H9 (cell line): ENCODE data around the gene SPSB2. TPM values are rescaled to one million over a fixed set of nuclear protein-coding genes. Genes with fewer than 3 reads are reported as not detected.
A peak's percentile ranks its signal among the peaks of the same experiment; 100 is the strongest.

Experiments used
- DNase-seq: peaks from one replicate; pipeline ENCODE4 v3.0.0-alpha.2; 2017
- H2AFZ ChIP-seq: one replicate; pipeline ENCODE4 v1.6.1; 2013; ENCODE audit warnings: mild to moderate bottlenecking, low read length, control low read depth, moderate library complexity
- H2AK5ac ChIP-seq: 2 replicates; pipeline ENCODE4 v1.6.1; 2013; ENCODE audit warnings: low read length, control low read depth, mixed read lengths; ENCODE audit not compliant: insufficient read length
- H2BK120ac ChIP-seq: one replicate; pipeline ENCODE4 v1.6.1; 2013; ENCODE audit warnings: low read depth, mild to moderate bottlenecking, low read length, control low read depth, inconsistent platforms; ENCODE audit not compliant: poor library complexity, severe bottlenecking
- H2BK12ac ChIP-seq: 2 replicates; pipeline ENCODE4 v1.6.1; 2013; ENCODE audit warnings: low read length, control low read depth, mixed read lengths, low read depth; ENCODE audit not compliant: insufficient read length
- H2BK15ac ChIP-seq: 2 replicates; pipeline ENCODE4 v1.6.1; 2013; ENCODE audit warnings: low read depth, low read length, control low read depth
- H2BK20ac ChIP-seq: one replicate; pipeline ENCODE4 v1.6.1; 2013; ENCODE audit warnings: low read depth, mild to moderate bottlenecking, low read length, control low read depth, inconsistent platforms; ENCODE audit not compliant: poor library complexity, severe bottlenecking
- H2BK5ac ChIP-seq: 2 replicates; pipeline ENCODE4 v1.6.1; 2013; ENCODE audit warnings: low read length, control low read depth, mixed read lengths; ENCODE audit not compliant: insufficient read length
- H3K14ac ChIP-seq: 2 replicates; pipeline ENCODE4 v1.6.1; 2013; ENCODE audit warnings: low read length, control low read depth; ENCODE audit not compliant: insufficient read depth
- H3K18ac ChIP-seq: 2 replicates; pipeline ENCODE4 v1.6.1; 2013; ENCODE audit warnings: low read depth, mild to moderate bottlenecking, mixed read lengths, low read length, control low read depth; ENCODE audit not compliant: insufficient read length
- H3K23ac ChIP-seq: 2 replicates; pipeline ENCODE4 v1.6.1; 2013; ENCODE audit warnings: low read length, control low read depth, mixed read lengths, low read depth; ENCODE audit not compliant: insufficient read length
- H3K23me2 ChIP-seq: 2 replicates; pipeline ENCODE4 v1.6.1; 2013; ENCODE audit warnings: low read depth, mild to moderate bottlenecking, mixed read lengths, low read length, control low read depth; ENCODE audit not compliant: insufficient read length, poor library complexity, severe bottlenecking
- H3K27ac ChIP-seq: 2 replicates; pipeline ENCODE4 v1.5.1; 2013; ENCODE audit warnings: low read length, control low read depth, mixed read lengths, low read depth; ENCODE audit not compliant: insufficient read length
- H3K27me3 ChIP-seq: 2 replicates; pipeline ENCODE4 v1.6.1; 2013; ENCODE audit warnings: low read length, control low read depth, inconsistent platforms; ENCODE audit not compliant: insufficient read depth
- H3K4ac ChIP-seq: 2 replicates; pipeline ENCODE4 v1.6.1; 2013; ENCODE audit warnings: low read depth, mild to moderate bottlenecking, control low read depth, inconsistent platforms, low read length, moderate library complexity
- H3K4me1 ChIP-seq: 2 replicates; pipeline ENCODE4 v1.6.1; 2013; ENCODE audit warnings: low read length, control low read depth, inconsistent platforms; ENCODE audit not compliant: insufficient read depth
- H3K4me2 ChIP-seq: 2 replicates; pipeline ENCODE4 v1.6.1; 2013; ENCODE audit warnings: low read length, control low read depth, mixed read lengths; ENCODE audit not compliant: insufficient read length, insufficient read depth
- H3K56ac ChIP-seq: 2 replicates; pipeline ENCODE4 v1.6.1; 2013; ENCODE audit warnings: low read depth, mild to moderate bottlenecking, mixed read lengths, low read length, control low read depth; ENCODE audit not compliant: insufficient read length
- H3K79me1 ChIP-seq: 2 replicates; pipeline ENCODE4 v1.6.1; 2013; ENCODE audit warnings: low read depth, mild to moderate bottlenecking, moderate library complexity, low read length, control low read depth, inconsistent platforms; ENCODE audit not compliant: insufficient read depth, poor library complexity, severe bottlenecking
- H3K79me2 ChIP-seq: 2 replicates; pipeline ENCODE4 v1.6.1; 2013; ENCODE audit warnings: low read length, control low read depth, inconsistent platforms; ENCODE audit not compliant: insufficient read depth
- H3K9ac ChIP-seq: 2 replicates; pipeline ENCODE4 v1.6.1; 2013; ENCODE audit warnings: low read length, control low read depth, mixed read lengths; ENCODE audit not compliant: insufficient read length; ENCODE audit errors: extremely low read depth
- H3K9me3 ChIP-seq: one replicate; pipeline ENCODE4 v1.6.1; 2013; ENCODE audit warnings: low read depth, low read length, inconsistent platforms; ENCODE audit not compliant: control insufficient read depth
- H3T11ph ChIP-seq: one replicate; pipeline ENCODE4 v1.6.1; 2013; ENCODE audit warnings: mild to moderate bottlenecking, low read length, control low read depth, inconsistent platforms
- H4K20me1 ChIP-seq: one replicate; pipeline ENCODE4 v1.6.1; 2013; ENCODE audit not compliant: control insufficient read depth, insufficient read length, insufficient read depth
- H4K5ac ChIP-seq: 2 replicates; pipeline ENCODE4 v1.6.1; 2013; ENCODE audit warnings: low read depth, mild to moderate bottlenecking, mixed read lengths, low read length, control low read depth; ENCODE audit not compliant: insufficient read length
- H4K8ac ChIP-seq: replicated peaks from 2 replicates; pipeline ENCODE4 v1.6.1; 2013; ENCODE audit warnings: low read length, control low read depth, mixed read lengths, low read depth; ENCODE audit not compliant: insufficient read length
- H4K91ac ChIP-seq: 2 replicates; pipeline ENCODE4 v1.6.1; 2013; ENCODE audit warnings: low read depth, mild to moderate bottlenecking, moderate library complexity, mixed read lengths, low read length, control low read depth; ENCODE audit not compliant: insufficient read length
- H3K27ac Mint-ChIP-seq, 3 experiments: 2 replicates in 2 of 3; 3 replicates in 1 of 3; pipeline ENCODE4 v1.8.0; 2020 to 2021; ENCODE audit warnings: mixed read lengths in 3 of 3, mild to moderate bottlenecking in 1 of 3, moderate library complexity in 1 of 3
- H3K27me3 Mint-ChIP-seq: 2 replicates; pipeline ENCODE4 v1.8.0; 2021; ENCODE audit warnings: low read depth, mild to moderate bottlenecking, moderate library complexity, mixed read lengths
- H3K36me3 Mint-ChIP-seq, 3 experiments: 2 replicates in 2 of 3; 3 replicates in 1 of 3; pipeline ENCODE4 v1.8.0; 2020 to 2021; ENCODE audit warnings: low read depth in 3 of 3, mixed read lengths in 3 of 3; ENCODE audit not compliant: insufficient read depth in 1 of 3
- H3K4me1 Mint-ChIP-seq, 2 experiments: 2 replicates each; pipeline ENCODE4 v1.8.0; 2020; ENCODE audit warnings: mixed read lengths in 2 of 2
- H3K4me3 Mint-ChIP-seq, 2 experiments: 2 replicates in 1 of 2; 3 replicates in 1 of 2; pipeline ENCODE4 v1.8.0; 2020 to 2021; ENCODE audit warnings: mild to moderate bottlenecking in 2 of 2, mixed read lengths in 2 of 2, moderate library complexity in 1 of 2
- H3K9me3 Mint-ChIP-seq, 2 experiments: 2 replicates in 1 of 2; 3 replicates in 1 of 2; pipeline ENCODE4 v1.8.0; 2020; ENCODE audit warnings: mild to moderate bottlenecking in 2 of 2, mixed read lengths in 2 of 2, moderate library complexity in 1 of 2
- CTCF ChIP-seq: fragments of 200-600 bp; sonication (generic); conservative IDR thresholded peaks from 3 replicates; pipeline ENCODE4 v1.8.0; 2021; ENCODE audit warnings: antibody characterized with exemption, mild to moderate bottlenecking
- WGBS: extraction: QIAGEN DNeasy Blood & Tissue Kit; methylation state at CpG from one replicate; pipeline ENCODE4 v1.1.7; 2013; ENCODE audit warnings: missing lambda C conversion rate, low lambda C conversion rate, mixed read lengths; ENCODE audit not compliant: insufficient read length; ENCODE audit errors: extremely low coverage; 5-methylcytosine and 5-hydroxymethylcytosine counted together
- total RNA-seq: library from RNA; stranded (reverse); gene quantifications from 2 replicates; pipeline ENCODE4 v1.2.1, GENCODE V29; 2021

SPSB2 gene
- total RNA-seq, 1 experiment from 2014 or later: 13.7 TPM

- Histone ChIP-seq H2BK15ac (no peak overlapping the region), H4K91ac (no peak overlapping the region), H3K9ac (no peak overlapping the region), H4K20me1 (no peaks in the 10 kb centered on the region), H2AK5ac (no peak overlapping the region), H4K5ac (no peak overlapping the region), H3K23me2 (peaks cover 16% of the 10 kb centered on the region), H3K79me1 (peaks cover 6% of the 10 kb centered on the region), H2BK5ac (no peak overlapping the region), H4K8ac (no peak overlapping the region), H3K4ac (no peak overlapping the region), H3K56ac (no peak overlapping the region), H2BK120ac (no peak overlapping the region), H3K14ac (no peak overlapping the region), H3T11ph (no peak overlapping the region), H3K27me3 (no peaks in the 10 kb centered on the region), H2BK12ac (no peak overlapping the region), H3K4me2 (peak overlapping the region; percentile 70), H3K23ac (no peak overlapping the region), H3K18ac (no peak overlapping the region), H3K27ac (no peak overlapping the region), H3K9me3 (no peaks in the 10 kb centered on the region), H2AFZ (no peak overlapping the region), H2BK20ac (no peak overlapping the region), H3K4me1 (no peaks in the 10 kb centered on the region; the same call in 1 of the 2 replicates), H3K79me2 (no peaks in the 10 kb centered on the region)
- no CpG with 5 or more reads among the region's 14 CpGs for WGBS
- H3K9me3 Mint-ChIP-seq: no peaks in the 10 kb centered on the region
- H3K27me3 Mint-ChIP-seq: peaks cover 17% of the 10 kb centered on the region
- peak overlapping the region in 2 of 3 experiments; percentile 23 to 52; a peak in 2 of 7 replicates for H3K27ac Mint-ChIP-seq
- H3K4me3 Mint-ChIP-seq: peak overlapping the region; percentile 92 to 94
- TF ChIP-seq CTCF: no peak
- DNase-seq: no peak
- H3K4me1 Mint-ChIP-seq: peaks cover 29 to 47% of the 10 kb centered on the region in 2 experiments
- H3K36me3 Mint-ChIP-seq: peaks cover 26 to 43% (median 41%) of the 10 kb centered on the region in 3 experiments
Observed at GRCh38 chr12:6915789-6916285, 42.7 kb upstream of the SPSB2 start.
